Hippocampal formation (tissue), 2 donors: ENCODE measurements around the gene LCORL.
"Not testable (repeated sequence)": the region's sequence is repeated elsewhere in the genome, so short reads cannot be mapped to it uniquely, and the experiment has no call there.

Source experiments
- DNase-seq, 2 donors: peaks; one replicate each; lab custom pipeline; 2025; lab: John Stamatoyannopoulos, UW

LCORL gene

GRCh38 chr4:18020145-18020670 is 1.3 kb downstream of the LCORL start:
- DNase-seq = no peak

GRCh38 chr4:18014269-18014668 is 7.3 kb downstream of the LCORL start:
- DNase-seq = no peak

DNA sequence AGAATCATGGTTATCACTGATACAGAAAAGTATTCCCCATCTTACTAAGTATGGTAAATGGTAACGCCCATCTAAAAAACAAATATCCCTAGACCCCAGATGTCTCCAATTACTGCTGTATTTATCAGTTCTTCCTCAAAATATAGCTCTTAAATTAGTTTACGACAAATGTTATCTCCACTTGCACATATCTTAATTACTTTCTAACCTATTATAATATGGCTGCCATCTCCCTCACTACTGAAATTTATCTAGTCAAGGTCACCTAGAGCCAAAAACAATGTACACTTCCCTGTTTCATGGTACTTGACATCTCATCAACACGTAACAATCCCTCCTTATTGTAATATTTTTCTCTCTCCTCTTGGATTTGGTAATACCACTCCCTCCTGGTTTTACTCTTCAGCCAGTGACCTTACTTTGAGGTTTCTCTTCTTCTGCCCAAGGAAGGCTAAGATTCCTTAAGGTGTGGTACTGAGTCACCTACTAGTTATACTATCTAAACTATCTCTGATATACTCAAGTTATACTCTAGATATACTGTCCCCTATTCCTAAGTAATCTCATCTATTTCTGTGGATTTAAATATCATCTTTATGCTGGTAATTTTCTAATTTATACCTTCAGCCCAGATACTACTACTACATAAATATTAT is 8.6 kb downstream of the LCORL start:
- DNase-seq = no peak

DNA sequence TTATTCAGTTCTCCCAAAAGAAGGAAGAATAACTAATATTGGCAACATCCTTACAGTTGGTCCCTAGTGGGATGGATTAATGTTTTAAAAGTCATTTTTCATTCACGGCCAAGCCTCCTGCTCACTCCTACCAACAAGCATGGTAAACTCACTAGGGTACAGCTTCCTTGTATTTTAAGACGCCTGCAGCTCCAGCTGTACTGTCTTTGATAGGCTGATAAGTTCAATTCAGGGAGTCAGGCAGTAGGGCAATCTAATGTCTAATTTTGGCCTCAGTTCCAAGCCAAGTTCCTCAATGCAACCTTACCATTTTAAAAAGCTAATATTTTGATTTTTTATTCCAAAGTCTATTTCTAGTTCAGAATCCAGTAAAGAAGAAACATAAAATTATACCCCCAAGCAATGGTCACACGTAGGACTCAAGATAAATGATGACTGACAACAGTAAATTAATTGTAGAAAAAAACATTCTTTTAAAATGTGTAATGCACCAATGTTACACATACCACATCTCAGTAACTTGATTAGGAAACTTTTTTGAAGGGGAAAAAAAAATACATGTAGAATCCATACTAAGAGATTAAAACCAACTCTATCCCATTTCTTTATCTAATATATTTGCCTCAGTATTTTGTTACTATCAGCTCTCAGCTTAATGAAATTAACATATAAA is 9.3 kb downstream of the LCORL start:
- no peak for DNase-seq

DNA sequence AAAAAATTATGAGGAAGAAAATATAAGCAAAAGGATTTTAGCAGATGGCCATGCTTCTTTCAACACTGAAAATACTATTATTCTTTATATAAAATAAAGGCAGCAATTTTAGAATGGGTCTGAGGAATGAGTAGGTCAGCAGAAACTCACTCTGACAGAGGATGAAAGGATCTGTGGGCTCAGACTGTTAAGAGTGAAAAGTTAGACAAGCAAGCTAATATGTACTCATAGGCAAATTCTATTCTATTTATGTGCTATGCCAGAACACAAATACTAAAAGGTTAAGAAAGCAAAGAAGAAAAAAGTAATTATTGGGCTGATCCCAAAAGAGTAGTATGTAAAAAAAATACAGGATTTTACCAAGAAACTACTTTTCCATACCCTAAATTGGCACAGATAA is 13.9 kb downstream of the LCORL start:
- no peak for DNase-seq

- not testable (repeated sequence) for DNase-seq
Measured at GRCh38 chr4:18006432-18006831, 15.1 kb downstream of the LCORL start.

GRCh38 chr4:17997129-17997528 is 24.4 kb downstream of the LCORL start:
- DNase-seq = no peak

GRCh38 chr4:17995165-17995564 is 26.4 kb downstream of the LCORL start:
- no peak for DNase-seq

- DNase-seq = no peak
Measured at GRCh38 chr4:17985832-17986231, 35.7 kb downstream of the LCORL start.

DNA sequence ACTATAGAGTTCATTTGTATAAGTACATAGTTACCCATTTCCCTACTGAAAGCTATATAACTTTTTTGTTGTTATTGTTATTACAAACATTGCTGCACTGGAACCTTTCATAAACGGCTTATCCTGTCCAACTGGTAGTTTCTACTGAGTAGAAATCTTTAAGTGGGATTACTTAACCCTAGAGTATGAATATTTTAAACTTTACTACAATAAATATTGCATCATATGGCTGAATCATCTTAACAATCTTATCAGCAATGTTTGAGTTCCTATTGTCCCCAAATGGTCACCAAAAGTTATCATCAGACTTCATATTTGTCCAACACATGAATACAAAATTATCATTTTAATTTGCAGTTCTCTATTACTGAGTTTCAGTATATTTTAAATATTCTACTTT is 40.5 kb downstream of the LCORL start:
- no peak for DNase-seq

- DNase-seq = no peak
Measured at GRCh38 chr4:17968721-17969120, 52.8 kb downstream of the LCORL start.

- no peak for DNase-seq
Measured at GRCh38 chr4:17967078-17967477, 54.5 kb downstream of the LCORL start.

- DNase-seq = no peak
Measured at GRCh38 chr4:17966312-17966711, 55.2 kb downstream of the LCORL start.

- DNase-seq = no peak
Measured at GRCh38 chr4:17964576-17964975, 57.0 kb downstream of the LCORL start.

GRCh38 chr4:17962171-17962570 is 59.4 kb downstream of the LCORL start:
- no peak for DNase-seq

DNA sequence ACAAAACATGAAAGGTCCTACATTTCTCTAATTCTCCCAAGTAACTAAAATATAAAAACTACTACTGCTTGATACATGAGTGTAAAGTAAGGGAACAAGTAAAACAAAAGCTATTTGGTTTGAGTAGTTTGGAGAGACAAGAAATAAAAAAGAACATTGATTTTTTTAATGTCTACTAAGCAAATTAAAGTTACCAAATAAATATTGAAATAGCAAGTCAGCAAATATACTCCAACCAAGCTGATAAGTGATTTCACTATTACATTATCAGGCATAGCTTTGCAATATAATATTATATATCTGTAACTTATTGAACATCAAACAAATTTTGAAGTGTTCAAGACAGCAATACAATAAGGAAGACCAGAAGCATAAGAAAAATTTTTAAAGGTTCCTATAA is 60.3 kb downstream of the LCORL start:
- no peak for DNase-seq

- DNase-seq = no peak
Measured at GRCh38 chr4:17958181-17958580, 63.4 kb downstream of the LCORL start.

DNA sequence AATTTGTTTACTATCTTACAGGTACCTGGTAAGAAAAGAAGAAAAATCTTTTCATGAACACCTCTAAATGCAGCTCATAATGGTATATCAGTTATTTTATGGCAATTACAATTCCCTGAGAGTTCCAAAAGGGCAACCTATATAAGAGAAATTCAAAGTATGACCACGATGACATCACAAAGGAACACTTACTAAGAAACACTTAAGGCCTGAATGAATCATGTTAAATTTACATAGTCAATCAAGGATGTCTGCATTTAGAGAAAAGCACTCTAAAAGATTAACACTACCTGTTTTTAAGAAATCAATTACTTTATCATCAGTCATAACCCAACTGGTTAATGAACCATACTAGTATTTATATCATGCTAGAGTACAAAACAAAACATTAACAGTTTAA is 63.9 kb downstream of the LCORL start:
- DNase-seq = no peak

- DNase-seq = no peak
Measured at GRCh38 chr4:17956245-17956644, 65.3 kb downstream of the LCORL start.

GRCh38 chr4:17945303-17945702 is 76.3 kb downstream of the LCORL start:
- no peak for DNase-seq

- DNase-seq = no peak
Measured at GRCh38 chr4:17941731-17942130, 79.8 kb downstream of the LCORL start.

GRCh38 chr4:17939054-17939453 is 82.5 kb downstream of the LCORL start:
- no peak for DNase-seq

- no peak for DNase-seq
Measured at GRCh38 chr4:17934286-17934685, 87.3 kb downstream of the LCORL start.

GRCh38 chr4:17933126-17933525 is 88.4 kb downstream of the LCORL start:
- no peak for DNase-seq
